HG02938 (cell line): ENCODE data around the gene NCAM2.

Experiments
- ATAC-seq: cut with Tn5 transposase; IDR thresholded peaks from one replicate; pipeline ENCODE4 v1.9.1; 2021; ENCODE audit warnings: mild to moderate bottlenecking, moderate library complexity; ENCODE audit not compliant: unreplicated experiment

NCAM2 gene

DNA sequence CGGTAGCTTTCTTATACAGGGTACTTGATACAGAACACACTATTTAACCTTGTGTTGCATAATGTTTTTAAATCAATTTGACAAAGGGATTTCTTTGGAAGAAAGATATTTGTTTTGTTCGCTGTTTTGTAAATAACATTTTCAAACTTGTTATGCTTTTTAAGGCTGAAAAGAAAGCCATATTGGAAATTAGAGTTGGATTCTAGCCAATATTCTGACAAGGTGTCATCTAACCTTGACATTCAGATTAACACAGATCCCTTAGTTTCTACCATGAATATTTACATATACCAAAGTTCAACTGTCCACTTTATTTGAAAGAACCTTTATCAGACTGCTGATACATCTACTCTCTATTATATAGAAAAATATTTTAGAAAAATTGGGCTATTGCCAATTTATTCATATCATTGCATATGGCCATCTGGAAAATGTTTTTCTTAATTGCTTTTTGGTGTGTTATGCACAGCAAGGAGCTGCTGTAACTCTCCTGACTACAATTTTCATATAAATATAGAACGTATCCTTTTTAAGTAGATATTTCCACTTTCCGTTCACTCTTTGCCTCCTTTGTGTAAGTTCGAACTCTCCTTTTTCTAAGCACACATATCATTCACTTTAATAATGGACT is 206.3 kb downstream of the NCAM2 start:
- no peak for ATAC-seq

DNA sequence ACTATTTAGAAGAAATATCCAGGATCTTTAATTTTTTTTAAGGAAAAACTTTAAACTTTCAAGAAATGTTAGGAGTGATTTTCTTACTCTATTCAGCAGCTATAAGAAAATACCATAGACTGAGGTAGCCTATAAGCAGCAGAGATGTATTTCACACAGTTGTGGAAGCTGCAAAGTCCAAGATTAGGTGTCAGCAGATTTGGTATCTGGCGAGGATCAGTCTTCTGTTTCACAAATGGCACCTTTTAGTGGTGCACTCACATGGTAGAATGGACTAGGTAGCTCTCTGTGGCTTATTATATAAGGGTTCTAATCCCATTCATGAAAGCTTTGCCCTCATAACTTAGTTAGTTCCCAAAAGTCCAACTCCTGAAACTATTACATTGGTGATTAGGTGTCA is 207.4 kb downstream of the NCAM2 start:
- no peak for ATAC-seq

DNA sequence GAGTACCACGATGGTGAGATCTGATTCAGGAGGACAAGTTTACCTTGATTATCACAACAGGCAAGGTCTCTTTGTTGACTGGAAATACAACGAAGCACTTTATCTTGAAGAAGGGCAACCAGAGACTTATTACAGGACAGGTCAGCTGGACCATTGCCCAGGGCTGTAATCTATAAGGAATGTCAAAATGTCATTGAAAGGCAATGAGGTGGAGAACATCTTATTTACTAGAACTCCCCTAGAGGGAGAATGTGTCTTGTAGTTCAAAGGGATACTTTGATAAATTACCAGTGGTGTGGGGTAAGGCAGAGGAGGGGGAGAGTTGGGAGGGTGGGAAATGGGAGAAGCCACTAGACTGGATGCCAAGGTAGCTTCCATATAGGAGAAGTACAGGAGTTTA is 212.3 kb downstream of the NCAM2 start:
- ATAC-seq = no peak

DNA sequence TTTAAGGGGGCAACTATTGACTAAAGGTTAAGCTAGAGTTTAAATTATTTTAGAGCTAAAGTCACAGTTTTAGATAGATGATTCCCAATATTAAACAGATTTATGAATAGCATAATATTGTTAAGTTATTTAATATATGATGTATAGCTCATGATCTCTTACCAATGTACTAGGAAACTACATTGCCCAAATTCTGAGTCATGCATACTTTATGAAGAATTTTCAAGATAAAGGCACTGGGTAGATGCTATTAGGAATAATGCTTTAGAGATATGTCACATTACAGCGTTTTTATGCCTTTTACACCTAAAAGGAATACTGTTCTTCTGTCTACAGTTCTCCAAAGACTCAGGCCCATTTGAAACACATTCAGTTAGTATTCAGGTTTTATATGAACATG is 215.1 kb downstream of the NCAM2 start:
- ATAC-seq = no peak

DNA sequence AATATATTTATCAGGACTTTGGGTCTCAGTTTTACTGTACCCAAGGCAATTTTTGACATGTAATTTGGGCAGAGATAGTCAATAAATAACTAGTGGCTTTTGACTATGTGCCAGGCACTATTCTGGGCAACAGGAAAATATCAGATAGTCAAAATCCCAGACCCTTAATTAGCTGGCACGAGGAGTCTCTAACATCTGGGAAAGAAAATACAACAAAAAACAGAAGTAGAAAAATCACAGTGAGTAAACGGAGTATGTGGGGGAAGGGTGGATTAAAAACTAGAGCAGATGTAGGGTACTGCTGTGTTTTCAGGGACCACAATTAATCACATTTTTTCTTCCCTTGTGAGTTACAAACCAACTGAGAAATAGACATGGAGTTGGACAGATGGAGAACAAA is 217.8 kb downstream of the NCAM2 start:
- ATAC-seq = no peak

DNA sequence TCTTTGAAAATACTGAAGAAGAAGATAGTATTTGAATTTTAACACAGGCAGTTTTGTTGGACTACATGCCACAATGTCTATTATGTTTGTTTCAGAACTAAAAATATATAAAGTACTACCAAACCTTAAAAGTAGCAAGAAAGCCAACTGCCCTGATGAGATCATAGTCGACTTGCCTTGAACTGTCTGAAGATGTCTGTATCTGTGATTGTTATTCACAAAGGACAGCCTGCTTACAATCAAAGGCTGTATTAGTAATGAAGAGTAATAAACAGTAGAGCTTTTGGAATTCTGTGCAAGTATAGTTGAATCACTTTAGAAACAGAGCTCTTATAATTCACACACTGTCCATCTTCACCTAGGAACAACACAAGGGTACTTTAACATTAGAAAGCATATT is 228.3 kb downstream of the NCAM2 start:
- ATAC-seq = no peak

DNA sequence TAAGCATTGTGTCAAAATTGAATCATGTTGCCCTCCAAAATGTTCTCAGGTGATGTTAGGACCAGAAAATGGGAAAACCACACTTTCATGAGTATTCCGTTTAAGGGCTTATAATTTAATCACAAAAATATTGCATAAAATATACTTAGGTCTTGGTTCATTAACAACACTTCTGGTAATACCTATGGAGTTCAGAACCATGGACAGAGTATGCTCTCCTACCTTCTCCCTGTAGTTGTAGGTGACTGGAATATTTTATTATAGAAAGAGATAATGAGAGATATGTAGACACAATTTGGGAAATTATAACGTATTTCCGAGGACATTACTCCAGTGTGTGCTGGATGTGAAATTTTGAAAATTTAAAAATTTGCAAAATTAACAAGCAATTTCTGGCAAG is 232.5 kb downstream of the NCAM2 start:
- no peak for ATAC-seq

DNA sequence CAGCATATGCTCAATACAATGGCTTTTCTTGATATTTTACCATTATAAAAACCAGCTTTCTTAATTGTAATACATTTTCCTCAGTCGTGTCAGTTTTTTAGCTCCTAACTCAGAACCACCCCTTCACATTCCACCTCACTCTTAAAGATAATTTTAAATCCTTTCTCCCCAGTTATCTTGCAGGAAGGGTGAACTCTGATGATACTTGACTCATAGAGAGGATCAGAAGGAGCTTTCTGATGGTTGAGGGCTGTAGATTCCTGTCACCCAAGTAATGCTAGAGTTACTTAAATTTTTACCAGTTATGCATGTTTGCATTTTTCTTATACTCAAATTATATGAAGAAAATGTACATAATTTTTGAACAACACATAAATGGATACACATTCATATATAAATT is 233.7 kb downstream of the NCAM2 start:
- no peak for ATAC-seq

DNA sequence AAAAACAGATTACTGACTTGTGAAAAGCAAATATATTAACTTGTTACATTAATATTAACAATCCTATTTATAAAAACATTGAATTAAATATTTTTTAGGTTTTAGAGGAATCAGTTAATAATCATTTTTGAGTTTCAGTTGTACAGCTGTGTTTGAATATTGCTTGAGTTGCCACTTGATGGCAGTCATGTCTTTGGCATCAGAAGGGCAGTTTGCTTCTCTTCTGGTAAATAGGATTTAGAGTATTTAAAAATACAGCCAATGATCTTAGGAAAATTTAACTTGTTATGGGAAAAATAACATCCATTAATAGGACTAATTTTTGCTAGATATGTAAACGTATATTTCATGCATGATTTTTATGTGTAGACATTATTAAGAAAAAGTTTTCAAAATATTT is 234.1 kb downstream of the NCAM2 start:
- ATAC-seq = no peak

DNA sequence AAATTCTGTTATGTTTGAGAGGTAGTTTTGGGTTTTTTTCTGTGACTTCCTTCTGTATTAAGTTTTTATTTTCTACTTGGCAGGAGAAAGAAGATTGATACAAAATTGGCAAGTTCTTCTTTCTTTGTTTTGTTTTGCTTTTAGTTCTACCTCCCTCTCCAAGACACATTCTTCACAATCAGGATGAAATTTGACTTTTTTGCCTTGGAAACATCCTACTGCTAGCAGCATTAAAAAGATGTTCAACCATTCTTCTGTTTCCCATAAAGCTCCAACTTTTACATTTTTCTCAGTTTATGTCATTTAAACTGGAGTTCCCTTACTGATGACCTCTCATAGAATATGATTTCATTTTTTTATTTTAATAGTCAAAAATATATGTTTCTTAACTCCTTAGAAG is 234.8 kb downstream of the NCAM2 start:
- no peak for ATAC-seq

DNA sequence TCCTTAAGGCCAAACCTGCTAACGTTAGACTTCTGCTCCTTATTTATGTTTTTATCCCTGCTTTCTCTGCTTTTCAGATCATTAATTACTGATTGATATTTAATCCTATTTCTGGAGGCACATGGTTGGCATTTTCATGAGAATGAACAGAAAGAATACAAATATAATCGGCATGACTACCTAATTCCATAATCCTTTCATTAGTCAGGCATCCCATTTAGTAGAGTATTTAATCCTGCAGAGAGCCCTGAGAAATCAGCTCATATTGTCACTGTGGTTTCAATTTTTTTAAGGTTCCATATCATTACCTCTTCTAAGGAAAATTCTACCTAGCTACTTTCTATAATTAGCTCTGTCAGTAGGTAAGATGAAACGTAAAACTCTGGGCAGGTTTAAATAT is 238.8 kb downstream of the NCAM2 start:
- ATAC-seq = no peak

DNA sequence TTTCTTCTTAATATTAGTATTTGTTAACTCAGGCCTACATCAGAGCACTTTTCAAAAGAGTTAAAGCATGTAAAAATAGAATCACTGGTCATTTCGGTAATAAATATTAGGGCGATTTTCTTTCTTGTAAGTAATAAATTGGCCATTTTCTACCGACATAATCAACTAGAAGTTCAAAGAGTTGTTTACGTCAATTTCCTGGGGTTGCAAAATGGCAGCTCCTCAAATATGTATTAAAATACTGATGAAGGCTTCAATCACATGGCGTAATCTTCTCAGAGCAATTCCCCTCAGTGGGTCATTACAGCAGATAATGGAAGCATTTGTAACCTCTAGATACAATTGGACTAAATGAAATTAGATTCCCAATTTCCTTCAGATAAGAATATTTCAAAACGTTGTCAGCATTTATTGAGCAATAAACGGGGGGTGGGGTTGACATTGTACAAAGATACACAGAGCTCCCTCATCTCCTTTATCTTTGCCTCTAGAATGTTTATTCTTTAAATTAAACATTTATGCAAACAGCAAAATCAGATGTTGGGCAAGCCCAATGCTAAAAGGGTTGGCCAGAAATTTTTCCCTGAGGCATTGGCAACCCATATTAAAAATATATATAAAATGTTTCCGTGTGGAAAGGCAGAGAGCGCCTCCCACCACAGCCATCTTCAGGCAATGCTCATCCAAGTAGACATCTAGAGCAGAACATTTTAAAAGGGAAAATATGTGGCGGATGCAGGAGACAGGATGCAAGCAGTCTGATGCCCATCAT is 240.6 kb downstream of the NCAM2 start:
- ATAC-seq = no peak

DNA sequence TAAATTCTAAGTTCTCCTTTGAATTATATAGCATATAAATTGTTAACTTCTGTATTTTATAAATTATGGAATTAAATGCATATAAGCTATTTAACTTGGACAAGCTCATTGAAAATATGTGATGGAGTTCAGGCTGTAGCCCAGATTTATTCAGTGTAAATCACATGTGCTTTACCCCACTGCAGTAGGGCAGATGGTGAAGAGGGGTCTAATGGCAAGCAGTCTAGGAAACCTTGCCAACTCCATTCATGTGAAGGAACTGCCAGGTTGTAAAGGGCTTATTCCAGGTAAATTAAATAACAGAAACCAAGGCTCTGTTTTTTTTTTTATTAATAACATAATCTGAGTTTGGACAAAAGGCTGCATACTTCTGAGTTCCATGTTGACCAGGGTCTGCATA is 243.2 kb downstream of the NCAM2 start:
- ATAC-seq = no peak

DNA sequence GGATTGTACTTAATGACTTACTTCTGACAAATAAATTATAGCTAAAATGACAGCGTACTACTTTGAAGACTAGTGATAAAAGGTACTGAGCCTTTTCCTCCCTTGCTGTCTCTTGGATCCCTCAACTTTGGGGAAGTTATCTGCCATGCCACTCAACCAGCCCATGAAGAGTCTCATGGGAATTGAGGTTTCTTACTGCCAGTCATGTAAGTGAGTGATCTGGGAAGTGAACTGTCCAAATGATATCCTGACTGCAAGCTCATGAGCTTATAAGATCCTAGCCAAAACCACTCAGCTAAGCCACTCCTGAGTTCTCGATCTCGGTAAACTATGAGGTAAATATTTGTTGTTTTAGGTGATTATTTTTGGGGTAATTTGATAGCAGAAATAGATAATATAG is 247.8 kb downstream of the NCAM2 start:
- ATAC-seq = no peak

DNA sequence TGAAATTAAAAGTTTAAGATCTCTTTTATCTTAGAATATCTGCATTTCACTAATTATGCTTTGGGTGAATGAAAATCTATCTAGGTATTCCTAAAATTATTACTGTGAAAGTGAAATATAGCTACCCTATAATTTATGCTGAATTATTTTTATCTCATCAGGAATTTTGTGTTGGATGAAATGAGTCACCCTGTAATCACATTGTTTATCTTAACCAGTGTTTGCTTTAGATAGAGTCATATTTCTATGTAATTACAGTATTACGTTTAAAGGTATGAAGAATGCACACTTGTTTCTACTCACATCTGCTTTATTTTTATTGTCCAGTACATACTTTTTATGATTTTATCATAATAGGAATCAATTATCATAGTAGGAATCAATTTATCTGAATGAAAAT is 249.2 kb downstream of the NCAM2 start:
- ATAC-seq = no peak

DNA sequence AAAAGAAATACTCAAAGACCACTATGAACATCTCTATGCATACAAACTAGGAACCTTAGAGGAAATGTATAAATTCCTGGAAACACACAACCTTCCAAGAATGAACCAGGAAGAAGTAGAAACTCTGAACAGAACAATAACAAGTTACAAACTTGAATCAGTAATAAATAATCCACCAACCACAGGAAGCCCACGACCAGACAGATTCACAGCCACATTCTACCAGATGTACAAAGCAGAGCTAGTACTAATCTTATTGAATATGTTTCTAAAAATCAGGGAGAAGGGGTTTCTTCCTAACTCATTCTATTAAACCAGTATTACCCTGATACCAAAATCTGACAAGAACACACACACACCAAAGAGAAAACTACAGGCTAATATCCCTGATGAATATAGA is 263.8 kb downstream of the NCAM2 start:
- no peak for ATAC-seq

DNA sequence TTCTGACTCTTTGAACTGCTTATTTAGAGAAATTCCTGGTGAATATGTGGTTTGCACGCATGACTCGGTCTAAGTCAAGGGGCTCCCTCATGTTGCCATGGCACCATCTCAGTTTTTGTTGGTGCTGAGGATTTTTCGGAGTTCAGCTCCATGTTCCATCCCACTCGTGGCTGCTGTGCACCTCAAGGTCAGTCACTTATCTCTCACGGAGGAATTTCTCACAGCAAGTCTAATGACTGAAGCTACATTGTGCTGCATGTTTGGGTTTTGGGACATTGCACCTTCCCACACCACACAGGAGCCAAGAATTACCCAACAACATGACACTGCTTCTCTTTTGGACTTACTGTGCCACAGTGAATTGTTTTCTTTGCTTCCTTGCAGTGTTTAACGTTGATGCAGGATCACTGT is 269.9 kb downstream of the NCAM2 start:
- ATAC-seq = no peak

DNA sequence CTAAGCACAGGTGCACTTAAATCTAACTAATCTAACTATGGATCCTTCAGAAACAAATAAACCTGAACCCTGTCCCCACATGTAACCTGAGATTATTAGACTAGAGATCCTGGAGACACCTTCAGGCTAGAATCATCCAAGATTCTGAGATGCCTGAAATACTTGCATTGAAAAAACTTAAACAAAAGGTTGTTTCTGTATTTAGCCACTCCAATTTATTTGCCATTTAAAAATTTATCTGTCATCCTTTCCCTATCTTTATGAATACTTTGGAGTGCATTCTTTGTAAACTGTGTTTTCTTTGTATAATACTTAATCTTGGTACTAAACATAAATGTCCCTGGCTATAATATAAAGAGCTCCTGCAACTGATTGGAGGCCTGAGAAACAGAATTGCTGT is 270.7 kb downstream of the NCAM2 start:
- no peak for ATAC-seq

DNA sequence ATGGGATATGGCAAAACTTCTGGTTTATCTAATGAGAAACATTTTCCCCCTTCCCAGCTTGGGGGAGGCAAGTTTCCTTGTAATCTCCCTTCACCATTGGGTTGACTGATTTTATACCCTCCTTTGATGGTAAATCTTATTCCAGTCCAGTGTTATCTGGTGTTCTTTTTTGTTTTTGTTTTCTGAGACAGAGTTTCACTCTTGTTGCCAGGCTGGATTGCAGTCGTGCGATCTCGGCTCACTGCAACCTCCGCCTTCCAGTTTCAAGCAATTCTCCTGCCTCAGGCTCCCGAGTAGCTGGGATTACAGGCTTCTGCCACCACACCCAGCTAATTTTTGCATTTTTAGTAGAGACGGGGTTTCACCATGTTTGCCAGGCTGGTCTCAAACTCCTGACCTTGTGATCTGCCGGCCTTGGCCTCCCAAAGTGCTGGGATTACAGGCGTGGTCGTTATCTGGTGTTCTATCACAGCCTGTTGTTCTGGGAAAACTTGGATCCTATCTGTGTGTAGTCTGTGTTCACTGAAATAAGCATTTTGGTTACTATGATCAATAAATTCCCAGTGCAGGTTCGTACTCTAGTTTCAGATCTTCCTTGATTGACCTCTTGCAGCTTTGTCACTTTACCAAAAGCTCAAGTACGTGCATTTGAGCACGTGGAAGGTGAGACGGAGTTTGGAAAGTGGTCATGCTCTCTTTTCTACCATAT is 281.1 kb downstream of the NCAM2 start:
- no peak for ATAC-seq

DNA sequence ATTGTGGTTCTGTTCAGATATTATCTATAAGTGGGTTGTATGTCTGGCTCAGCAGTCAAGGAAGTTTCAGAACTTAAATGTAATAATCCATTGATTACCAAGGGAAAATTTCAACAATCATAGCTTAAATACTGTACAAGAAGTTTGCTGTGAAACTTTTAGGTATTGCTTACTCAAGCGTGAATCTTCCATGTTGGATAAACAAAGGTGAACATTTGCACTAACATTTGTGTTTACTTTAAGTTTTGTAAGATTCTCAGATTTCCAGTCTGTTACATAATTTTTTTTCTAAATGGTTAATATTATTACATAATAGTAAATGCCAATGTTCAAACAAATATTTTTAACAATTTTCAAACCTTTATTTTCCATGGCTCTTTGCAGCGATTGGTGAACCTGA is 285.6 kb downstream of the NCAM2 start:
- no peak for ATAC-seq

DNA sequence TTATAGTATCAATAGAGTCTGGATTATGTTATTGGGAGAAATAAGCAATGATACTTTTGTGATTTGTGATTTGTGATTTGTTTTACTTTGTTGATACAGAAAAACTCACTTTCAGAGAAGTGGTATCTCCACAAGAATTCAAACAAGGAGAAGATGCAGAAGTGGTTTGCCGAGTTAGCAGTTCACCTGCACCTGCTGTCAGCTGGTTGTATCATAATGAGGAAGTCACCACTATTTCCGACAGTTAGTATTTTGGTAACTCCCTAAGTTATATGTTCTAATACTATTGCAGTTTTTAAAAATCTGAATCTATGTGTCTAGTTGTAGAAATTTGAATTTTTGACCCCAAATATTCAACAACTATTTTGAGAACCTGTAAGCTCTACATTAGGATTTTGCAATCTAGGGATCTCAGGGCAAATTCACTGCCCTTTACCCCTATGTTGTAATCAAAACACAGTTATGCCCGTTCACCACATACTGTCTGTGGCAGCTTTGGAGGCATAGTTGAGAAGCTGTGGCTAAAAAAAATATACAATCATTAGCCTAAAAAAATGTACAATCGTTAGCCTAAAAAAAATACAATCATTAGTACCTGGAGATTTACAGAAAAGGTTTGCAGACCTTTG is 288.1 kb downstream of the NCAM2 start:
- no peak for ATAC-seq

DNA sequence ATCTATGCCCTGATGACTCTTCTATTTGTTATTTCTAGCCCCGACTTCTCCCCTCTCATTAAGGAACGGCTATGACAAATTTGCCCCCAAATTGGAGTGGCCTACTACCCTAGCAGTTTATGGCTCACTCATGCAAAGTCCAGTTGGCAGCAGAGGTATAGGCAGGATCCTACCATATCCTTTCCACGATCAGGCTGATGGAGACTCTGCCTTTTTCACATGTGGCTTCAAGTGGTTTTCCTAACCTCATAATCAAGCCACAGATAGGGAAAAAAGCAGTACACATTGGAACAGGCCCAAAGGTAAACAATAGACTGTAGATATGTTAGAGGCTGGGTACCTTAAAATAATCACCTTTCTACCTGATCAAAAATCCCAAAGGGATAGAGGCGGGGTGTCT is 292.5 kb downstream of the NCAM2 start:
- no peak for ATAC-seq
